Measurements from ENCODE around the gene ELMO3. TPM values are rescaled to one million over a fixed set of nuclear protein-coding genes. Genes with fewer than 3 reads are reported as not detected.

Gene ELMO3
- total and polyA plus RNA-seq, 8 donors, result 4.9 to 21.2 (median 8.5) TPM

DNA sequence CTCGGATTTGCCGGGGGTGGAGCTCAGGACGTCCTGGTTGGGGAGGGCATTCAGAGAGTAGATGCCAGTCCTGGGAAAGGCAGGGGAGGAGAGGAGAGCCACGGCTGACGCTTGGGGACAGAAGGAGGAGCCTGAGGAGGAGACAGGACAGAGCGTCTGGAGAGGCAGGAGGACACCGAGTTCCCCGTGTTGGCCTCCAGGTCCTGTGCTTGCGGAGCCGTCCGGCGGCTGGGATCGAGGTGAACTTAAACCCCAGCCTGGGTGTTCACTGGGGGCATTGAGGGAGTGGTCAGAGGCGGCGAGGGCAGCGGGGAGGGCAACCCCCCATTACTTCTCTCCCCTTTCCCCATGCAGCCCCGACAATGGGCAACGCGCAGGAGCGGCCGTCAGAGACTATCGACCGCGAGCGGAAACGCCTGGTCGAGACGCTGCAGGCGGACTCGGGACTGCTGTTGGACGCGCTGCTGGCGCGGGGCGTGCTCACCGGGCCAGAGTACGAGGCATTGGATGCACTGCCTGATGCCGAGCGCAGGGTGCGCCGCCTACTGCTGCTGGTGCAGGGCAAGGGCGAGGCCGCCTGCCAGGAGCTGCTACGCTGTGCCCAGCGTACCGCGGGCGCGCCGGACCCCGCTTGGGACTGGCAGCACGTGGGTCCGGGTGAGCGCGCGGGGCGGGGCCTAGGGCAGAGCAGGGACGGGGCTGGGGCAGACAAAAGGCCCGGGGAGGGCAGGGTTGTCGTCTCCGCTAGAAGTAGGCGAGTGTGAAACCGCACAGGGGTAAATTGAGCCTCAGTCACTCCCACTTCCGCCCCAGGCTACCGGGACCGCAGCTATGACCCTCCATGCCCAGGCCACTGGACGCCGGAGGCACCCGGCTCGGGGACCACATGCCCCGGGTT is 24.9 kb upstream of the ELMO3 start:
- TF ChIP-seq, protein P1, sequence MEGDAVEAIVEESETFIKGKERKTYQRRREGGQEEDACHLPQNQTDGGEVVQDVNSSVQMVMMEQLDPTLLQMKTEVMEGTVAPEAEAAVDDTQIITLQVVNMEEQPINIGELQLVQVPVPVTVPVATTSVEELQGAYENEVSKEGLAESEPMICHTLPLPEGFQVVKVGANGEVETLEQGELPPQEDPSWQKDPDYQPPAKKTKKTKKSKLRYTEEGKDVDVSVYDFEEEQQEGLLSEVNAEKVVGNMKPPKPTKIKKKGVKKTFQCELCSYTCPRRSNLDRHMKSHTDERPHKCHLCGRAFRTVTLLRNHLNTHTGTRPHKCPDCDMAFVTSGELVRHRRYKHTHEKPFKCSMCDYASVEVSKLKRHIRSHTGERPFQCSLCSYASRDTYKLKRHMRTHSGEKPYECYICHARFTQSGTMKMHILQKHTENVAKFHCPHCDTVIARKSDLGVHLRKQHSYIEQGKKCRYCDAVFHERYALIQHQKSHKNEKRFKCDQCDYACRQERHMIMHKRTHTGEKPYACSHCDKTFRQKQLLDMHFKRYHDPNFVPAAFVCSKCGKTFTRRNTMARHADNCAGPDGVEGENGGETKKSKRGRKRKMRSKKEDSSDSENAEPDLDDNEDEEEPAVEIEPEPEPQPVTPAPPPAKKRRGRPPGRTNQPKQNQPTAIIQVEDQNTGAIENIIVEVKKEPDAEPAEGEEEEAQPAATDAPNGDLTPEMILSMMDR (IDR thresholded peaks at IDR 0.05), result peak in 1 of 2 donors; percentile 16
- intact Hi-C loops (cut with DNase I), result no loop called here
- DNase-seq (peak; percentile 45 to 95 (median 86)), ATAC-seq (peak; percentile 72)
- Histone ChIP-seq H3K4me1 (peaks cover 38 to 80% of the 10 kb centered on the region in 2 donors), H3K27ac (peak overlapping the region; percentile 79 to 81), H3K9me3 (no peaks in the 10 kb centered on the region), H3K4me3 (peak overlapping the region; percentile 21 to 39), H3K27me3 (peaks cover 0 to 72% of the 10 kb centered on the region in 2 donors), H3K36me3 (no peaks in the 10 kb centered on the region)

DNA sequence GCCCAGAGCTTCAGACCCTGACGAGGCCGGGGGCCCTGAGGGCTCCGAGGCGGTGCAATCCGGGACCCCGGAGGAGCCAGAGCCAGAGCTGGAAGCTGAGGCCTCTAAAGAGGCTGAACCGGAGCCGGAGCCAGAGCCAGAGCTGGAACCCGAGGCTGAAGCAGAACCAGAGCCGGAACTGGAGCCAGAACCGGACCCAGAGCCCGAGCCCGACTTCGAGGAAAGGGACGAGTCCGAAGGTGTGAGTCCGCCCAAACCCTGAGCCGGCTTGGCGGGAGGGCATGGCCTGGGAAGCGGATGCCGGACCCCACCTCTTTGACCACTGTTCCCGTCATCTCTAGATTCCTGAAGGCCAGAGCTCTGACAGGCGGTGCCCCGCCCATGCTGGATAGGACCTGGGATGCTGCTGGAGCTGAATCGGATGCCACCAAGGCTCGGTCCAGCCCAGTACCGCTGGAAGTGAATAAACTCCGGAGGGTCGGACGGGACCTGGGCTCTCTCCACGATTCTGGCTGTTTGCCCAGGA is 24.2 kb upstream of the ELMO3 start:
- no peaks in the 10 kb centered on the region for H3K9me3 ChIP-seq
- TF ChIP-seq, protein P1 (IDR thresholded peaks at IDR 0.05), result no peak
- no peak for ATAC-seq
- intact Hi-C loops (cut with DNase I), result no loop called here
- peak overlapping the region; percentile 79 to 81 for H3K27ac ChIP-seq
- H3K36me3 ChIP-seq, result no peaks in the 10 kb centered on the region
- peak in 1 of 4 donors; percentile 73 for DNase-seq
- H3K4me3 ChIP-seq, result peak overlapping the region; percentile 21 to 39
- H3K4me1 ChIP-seq, result peaks cover 32 to 76% of the 10 kb centered on the region in 2 donors
- peaks cover 0 to 65% of the 10 kb centered on the region in 2 donors for H3K27me3 ChIP-seq

DNA sequence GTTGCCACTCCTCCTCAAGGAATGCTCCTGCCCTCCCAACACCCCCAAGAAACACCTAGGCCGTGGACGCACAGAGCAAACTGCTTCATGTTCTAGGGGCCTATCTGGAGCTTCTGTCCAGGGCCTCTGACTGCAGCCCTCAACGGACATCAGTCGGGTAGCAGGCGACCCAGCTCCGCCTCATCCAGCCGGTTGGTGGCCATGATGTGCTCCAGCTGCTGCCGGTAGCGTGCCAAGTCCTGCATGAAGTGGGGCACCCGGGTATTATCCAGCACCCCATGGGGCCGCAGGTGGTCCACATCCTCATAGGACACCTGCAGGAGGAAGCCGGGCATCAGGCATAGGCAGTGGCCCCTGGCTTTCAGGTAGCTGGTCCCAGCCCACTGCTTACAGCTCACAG is 22.3 kb upstream of the ELMO3 start:
- Histone ChIP-seq H3K27me3 (peaks cover 0 to 46% of the 10 kb centered on the region in 2 donors), H3K9me3 (no peaks in the 10 kb centered on the region), H3K4me3 (no peak overlapping the region), H3K4me1 (peaks cover 25 to 68% of the 10 kb centered on the region in 2 donors), H3K36me3 (no peaks in the 10 kb centered on the region), H3K27ac (no peak overlapping the region)
- ATAC-seq (no peak), DNase-seq (peak in 1 of 4 donors; percentile 55)
- TF ChIP-seq, protein P1 (IDR thresholded peaks at IDR 0.05), result no peak
- intact Hi-C loops (cut with DNase I), result no loop called here

DNA sequence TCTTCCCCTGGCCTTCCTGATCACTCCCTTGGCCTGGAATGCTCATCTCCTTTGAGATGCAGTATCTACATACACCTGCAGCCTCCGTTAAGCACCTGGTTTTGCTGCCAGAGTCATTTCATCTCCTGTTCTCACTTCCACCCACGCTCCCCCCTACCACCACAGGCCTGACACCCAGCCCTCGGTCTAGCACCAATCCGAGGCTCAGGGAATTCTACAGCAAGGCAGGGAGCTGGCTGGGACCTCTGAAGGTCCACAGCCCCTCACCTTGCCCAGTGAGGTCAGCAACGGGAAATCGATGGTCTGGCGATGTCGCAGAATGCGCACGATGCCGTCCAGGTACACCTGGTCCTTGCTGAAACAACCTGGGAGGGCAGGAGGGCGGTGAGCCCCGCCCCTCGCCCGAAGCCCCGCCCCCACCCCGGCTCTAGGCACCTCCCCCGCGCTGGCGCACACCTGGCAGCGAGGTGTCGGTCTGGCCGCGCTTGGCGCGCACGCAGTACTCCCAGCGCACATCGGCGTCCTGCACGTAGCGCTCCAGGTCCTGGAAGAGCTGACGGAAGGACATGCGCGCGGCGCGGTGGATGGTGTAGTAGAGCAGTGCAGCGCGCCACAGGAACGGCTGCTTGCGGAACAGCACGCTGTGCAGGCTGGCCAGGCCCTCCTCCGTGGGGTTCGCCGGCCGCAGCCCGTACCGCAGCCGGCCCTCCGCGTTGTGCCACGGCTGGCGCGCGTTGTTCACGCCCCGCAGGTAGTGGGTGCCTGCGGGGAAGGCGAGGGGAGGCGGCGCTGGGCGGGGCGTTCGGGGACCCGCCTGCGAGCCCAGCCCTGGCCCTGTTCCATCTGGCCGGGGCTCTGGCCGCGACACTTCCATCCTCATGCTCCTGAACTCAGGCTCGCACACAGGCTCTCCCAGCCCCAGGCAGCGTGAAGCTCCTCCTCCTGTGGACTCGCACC is 20.9 kb upstream of the ELMO3 start:
- Histone ChIP-seq H3K9me3 (no peaks in the 10 kb centered on the region), H3K4me3 (peak overlapping the region; percentile 38 to 43), H3K27ac (peak overlapping the region; percentile 56 to 60), H3K27me3 (peaks cover 0 to 42% of the 10 kb centered on the region in 2 donors), H3K36me3 (no peaks in the 10 kb centered on the region), H3K4me1 (peaks cover 30 to 69% of the 10 kb centered on the region in 2 donors)
- TF ChIP-seq, protein P1 (IDR thresholded peaks at IDR 0.05), result peak in 1 of 2 donors; percentile 32
- intact Hi-C loops (cut with DNase I), result no loop called here
- ATAC-seq, result peak; percentile 70
- peak; percentile 61 to 93 (median 82) for DNase-seq

Measured in left lung (tissue), 10 donors.